IMR-90 (cell line): Measurements from ENCODE around the gene POU3F2. TPM values are rescaled to one million over a fixed set of nuclear protein-coding genes. Genes with fewer than 3 reads are reported as not detected.

Experiments
- ATAC-seq: fragments of 200-7000 bp; cut with Tn5 transposase; 2 replicates; pipeline ENCODE4 v1.9.1; 2020; ENCODE audit warnings: low read depth, mild to moderate bottlenecking, moderate library complexity
- BruUV-seq: library from RNA; stranded (reverse); fragments of 400-500 nt; replicated peaks from 2 replicates; lab custom pipeline; 2021; lab: Mats Ljungman, UMichigan
- CTCF ChIA-PET: fragments of 300-600 bp; formaldehyde crosslinking; extraction: SDS; loops from one replicate; lab custom pipeline; 2021; ENCODE audit warnings: antibody characterized with exemption; lab: Yijun Ruan, JAX
- POLR2A ChIA-PET: fragments of 300-600 bp; sonication (Branson Sonifier 250); formaldehyde crosslinking; loops from one replicate; lab custom pipeline; 2022; ENCODE audit warnings: antibody characterized with exemption; ENCODE audit not compliant: unreplicated experiment; lab: Charles Lee
- DNase-seq: peaks from one replicate; pipeline ENCODE4 v3.0.0; 2013
- H2AFZ ChIP-seq: replicated peaks from 2 replicates; pipeline ENCODE3; 2013; ENCODE audit warnings: low read length, mild to moderate bottlenecking; ENCODE audit not compliant: poor library complexity
- H2AK5ac ChIP-seq: 2 replicates; pipeline ENCODE4 v1.6.1; 2013; ENCODE audit warnings: low read depth, low read length, inconsistent platforms
- H2AK9ac ChIP-seq: replicated peaks from 2 replicates; pipeline ENCODE3; 2013; ENCODE audit warnings: mild to moderate bottlenecking, low read depth, low read length, moderate library complexity; ENCODE audit not compliant: poor library complexity
- H2BK120ac ChIP-seq: 2 replicates; pipeline ENCODE4 v1.6.1; 2013; ENCODE audit warnings: low read depth, low read length, inconsistent platforms
- H2BK15ac ChIP-seq: 3 replicates; pipeline ENCODE4 v1.6.1; 2013; ENCODE audit warnings: low read depth, low read length, inconsistent platforms
- H2BK20ac ChIP-seq: 2 replicates; pipeline ENCODE4 v1.6.1; 2013; ENCODE audit warnings: low read depth, mild to moderate bottlenecking, inconsistent platforms, low read length, moderate library complexity
- H2BK5ac ChIP-seq: 2 replicates; pipeline ENCODE4 v1.6.1; 2013; ENCODE audit warnings: mild to moderate bottlenecking, low read depth, low read length, inconsistent platforms; ENCODE audit not compliant: poor library complexity, severe bottlenecking
- H3K14ac ChIP-seq: replicated peaks from 2 replicates; pipeline ENCODE4 v1.6.1; 2013; ENCODE audit warnings: low read depth, low read length, inconsistent platforms
- H3K18ac ChIP-seq: 2 replicates; pipeline ENCODE4 v1.6.1; 2013; ENCODE audit warnings: low read depth, low read length, control low read depth
- H3K23ac ChIP-seq: 2 replicates; pipeline ENCODE4 v1.6.1; 2013; ENCODE audit warnings: low read depth, low read length, inconsistent platforms
- H3K27ac ChIP-seq: 2 replicates; pipeline ENCODE4 v1.5.1; 2013; ENCODE audit warnings: mild to moderate bottlenecking, control low read depth, low read length; ENCODE audit not compliant: insufficient read depth
- H3K27me3 ChIP-seq: 2 replicates; pipeline ENCODE4 v1.6.1; 2013; ENCODE audit warnings: low read length; ENCODE audit not compliant: control insufficient read depth, insufficient read depth
- H3K36me3 ChIP-seq: 2 replicates; pipeline ENCODE4 v1.6.1; 2013; ENCODE audit warnings: low read length, mixed read lengths; ENCODE audit not compliant: control insufficient read depth, insufficient read depth
- H3K4ac ChIP-seq: 2 replicates; pipeline ENCODE4 v1.6.1; 2013; ENCODE audit warnings: low read depth, low read length, inconsistent platforms
- H3K4me1 ChIP-seq: 2 replicates; pipeline ENCODE4 v1.6.1; 2013; ENCODE audit warnings: low read length, mixed read lengths; ENCODE audit not compliant: control insufficient read depth, insufficient read depth
- H3K4me2 ChIP-seq: 2 replicates; pipeline ENCODE4 v1.6.1; 2013; ENCODE audit warnings: low read depth, mild to moderate bottlenecking, control low read depth, low read length, moderate library complexity
- H3K4me3 ChIP-seq: 2 replicates; pipeline ENCODE4 v1.5.1; 2013; ENCODE audit warnings: low read depth, mild to moderate bottlenecking, control low read depth, low read length, moderate library complexity; ENCODE audit not compliant: insufficient read depth
- H3K56ac ChIP-seq: 2 replicates; pipeline ENCODE4 v1.6.1; 2013; ENCODE audit warnings: low read length, inconsistent platforms; ENCODE audit not compliant: insufficient read depth; ENCODE audit errors: extremely low read depth
- H3K79me1 ChIP-seq, 2 experiments: 2 replicates each; pipeline ENCODE4 v1.6.1; 2013; ENCODE audit warnings: low read length in 2 of 2, inconsistent platforms in 1 of 2, low read depth in 1 of 2
- H3K9ac ChIP-seq: 2 replicates; pipeline ENCODE4 v1.6.1; 2013; ENCODE audit warnings: low read depth, low read length, control low read depth
- H3K9me1 ChIP-seq: 2 replicates; pipeline ENCODE4 v1.6.1; 2013; ENCODE audit warnings: low read length, inconsistent platforms; ENCODE audit not compliant: insufficient read depth
- H3K9me3 ChIP-seq: 2 replicates; pipeline ENCODE4 v1.6.1; 2013; ENCODE audit warnings: low read length; ENCODE audit not compliant: control insufficient read depth, insufficient read depth
- H4K20me1 ChIP-seq: 2 replicates; pipeline ENCODE4 v1.6.1; 2013; ENCODE audit warnings: low read length, inconsistent platforms; ENCODE audit not compliant: insufficient read depth
- H4K5ac ChIP-seq: 2 replicates; pipeline ENCODE4 v1.6.1; 2013; ENCODE audit warnings: mild to moderate bottlenecking, low read depth, low read length, control low read depth
- H4K8ac ChIP-seq, 2 experiments: 2 replicates each; pipeline ENCODE4 v1.6.1; 2013; ENCODE audit warnings: low read depth in 2 of 2, low read length in 2 of 2, control low read depth in 1 of 2, inconsistent platforms in 1 of 2
- H4K91ac ChIP-seq: 2 replicates; pipeline ENCODE4 v1.6.1; 2013; ENCODE audit warnings: low read depth, low read length, inconsistent platforms; ENCODE audit not compliant: insufficient read depth
- BHLHE40 ChIP-seq: fragments of 150-350 bp; IDR thresholded peaks from 2 replicates; pipeline ENCODE4 v1.6.1; 2016; ENCODE audit warnings: mild to moderate bottlenecking, low read depth, low read length
- CEBPB ChIP-seq: IDR thresholded peaks from 2 replicates; pipeline ENCODE4 v1.6.1; 2012; ENCODE audit warnings: low read depth, low read length, improper control_type of control experiment
- CHD1 ChIP-seq: IDR thresholded peaks from 2 replicates; pipeline ENCODE4 v1.6.1; 2012; ENCODE audit warnings: low read depth, low read length, improper control_type of control experiment
- CTCF ChIP-seq: conservative IDR thresholded peaks from 2 replicates; pipeline ENCODE4 v1.5.1; 2012; ENCODE audit warnings: mild to moderate bottlenecking, low read depth, low read length, improper control_type of control experiment
- FOS ChIP-seq: fragments of 150-350 bp; IDR thresholded peaks from 2 replicates; pipeline ENCODE4 v1.6.1; 2016; ENCODE audit warnings: low read depth, low read length
- MAFK ChIP-seq: IDR thresholded peaks from 2 replicates; pipeline ENCODE4 v1.6.1; 2012; ENCODE audit warnings: low read depth, low read length, improper control_type of control experiment
- MAZ ChIP-seq: IDR thresholded peaks from 2 replicates; pipeline ENCODE4 v1.6.1; 2012; ENCODE audit warnings: low read depth, mild to moderate bottlenecking, low read length, improper control_type of control experiment, moderate library complexity, borderline replicate concordance
- MXI1 ChIP-seq: IDR thresholded peaks from 2 replicates; pipeline ENCODE4 v1.6.1; 2012; ENCODE audit warnings: low read depth, mild to moderate bottlenecking, low read length, moderate library complexity, borderline replicate concordance
- NFE2L2 ChIP-seq: fragments of 150-350 bp; IDR thresholded peaks from 2 replicates; pipeline ENCODE4 v1.6.1; 2016; ENCODE audit warnings: low read depth, mild to moderate bottlenecking, low read length
- POLR2A ChIP-seq: IDR thresholded peaks from 2 replicates; pipeline ENCODE4 v1.6.1; 2012; ENCODE audit warnings: mild to moderate bottlenecking, low read depth, low read length
- RAD21 ChIP-seq: IDR thresholded peaks from 2 replicates; pipeline ENCODE4 v1.6.1; 2012; ENCODE audit warnings: low read length, improper control_type of control experiment
- RCOR1 ChIP-seq: IDR thresholded peaks from 2 replicates; pipeline ENCODE4 v1.6.1; 2012; ENCODE audit warnings: mild to moderate bottlenecking, low read length, improper control_type of control experiment; ENCODE audit not compliant: insufficient replicate concordance
- RFX5 ChIP-seq: IDR thresholded peaks from 2 replicates; pipeline ENCODE4 v1.8.0; 2012; ENCODE audit warnings: low read depth, mild to moderate bottlenecking, low read length, moderate library complexity
- SMC3 ChIP-seq: fragments of 150-350 bp; IDR thresholded peaks from 2 replicates; pipeline ENCODE4 v1.6.1; 2016; ENCODE audit warnings: low read depth, mild to moderate bottlenecking, antibody characterized with exemption, low read length, moderate library complexity
- dilution Hi-C: fragments of 300-500 bp; cut with HindIII; formaldehyde crosslinking; loops from one replicate; pipeline ENCODE4 v1.14.3; 2018; ENCODE audit warnings: low sequenced_read_pairs; ENCODE audit not compliant: unreplicated experiment
- in situ Hi-C: fragments of 300-500 bp; cut with MboI; formaldehyde crosslinking; loops from 3 replicates; pipeline ENCODE4 v1.14.3; 2019; ENCODE audit warnings: low sequenced_read_pairs, inconsistent platforms, mixed read lengths
- intact Hi-C: fragments of 100-400 bp; cut with micrococcal nuclease; formaldehyde crosslinking; loops from 2 replicates; pipeline ENCODE4 v1.10.0; 2022
- polyA plus RNA-seq, 3 experiments: library from polyadenylated mRNA; depleted of rRNA; stranded (reverse); fragments of >200 nt; gene quantifications; 2 replicates each; pipeline ENCODE4 v1.2.3, GENCODE V29; 2012; ENCODE audit warnings: low replicate concordance in 1 of 3
- total RNA-seq: library from RNA; depleted of rRNA; stranded (reverse); fragments of >200 nt; gene quantifications from 2 replicates; pipeline ENCODE4 v1.2.3, GENCODE V29; 2012
- TF ChIP-seq, protein P1 (sequence below): fragments of 150-350 bp; IDR thresholded peaks from 2 replicates; pipeline ENCODE4 v1.6.1; 2016; ENCODE audit warnings: low read depth, mild to moderate bottlenecking, low read length, moderate library complexity, borderline replicate concordance
- TF ChIP-seq, protein P2 (sequence below): fragments of 150-350 bp; IDR thresholded peaks from 2 replicates; pipeline ENCODE4 v1.6.1; 2017; ENCODE audit warnings: mild to moderate bottlenecking, antibody characterized with exemption, low read length, low read depth

Gene POU3F2
- total and polyA plus RNA-seq, 2 of the 4 experiments (the other 2 are of a cell fraction) = not detected

DNA sequence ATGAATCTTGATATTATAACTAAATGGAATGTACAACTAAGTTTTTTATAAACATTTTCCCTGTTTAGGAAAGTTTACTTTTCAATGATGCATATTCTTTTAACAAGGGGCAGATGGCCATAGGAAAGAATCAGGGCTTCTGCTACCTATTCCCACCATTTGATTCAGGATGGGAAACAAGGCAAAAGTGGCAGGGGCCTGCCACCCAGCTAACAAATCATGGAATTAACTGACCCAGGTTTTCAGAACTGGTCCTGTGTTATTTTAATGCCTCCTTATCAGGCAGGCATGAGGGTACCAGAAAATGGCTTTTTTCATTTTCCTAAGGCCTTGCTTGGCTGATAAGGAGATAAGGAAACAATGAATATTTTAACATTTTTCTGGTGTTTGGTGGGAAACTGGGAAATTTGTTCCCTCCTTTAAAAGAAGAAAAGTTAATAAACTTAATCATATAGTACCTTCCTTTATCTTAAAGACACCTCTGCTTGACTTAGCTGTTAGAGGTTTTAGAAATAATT lies 6.7 kb downstream of the POU3F2 start:
- H3K4me3 ChIP-seq = no peak overlapping the region
- H3K27ac ChIP-seq = no peak overlapping the region
- no peak overlapping the region for H3K4ac ChIP-seq
- no peak overlapping the region for H3K9ac ChIP-seq
- H2BK120ac ChIP-seq = no peak overlapping the region
- BruUV-seq = no TSS peak
- H3K14ac ChIP-seq = no peak overlapping the region
- intact Hi-C loops (no loop called here), in situ Hi-C loops (loop anchor here (10.0 kb wide), 1 partner anchor 1346 kb away; no protein-coding TSS in a partner anchor), dilution Hi-C loops (no loop called here)
- no peak overlapping the region for H4K5ac ChIP-seq
- H2BK15ac ChIP-seq = no peak overlapping the region
- H3K9me3 ChIP-seq = no peaks in the 10 kb centered on the region
- H3K4me2 ChIP-seq = no peak overlapping the region
- TF ChIP-seq CEBPB = no peak
- TF ChIP-seq POLR2A = no peak
- TF ChIP-seq CTCF = no peak
- no peak for TF ChIP-seq MAZ
- no peak for TF ChIP-seq RCOR1
- TF ChIP-seq CHD1 = no peak
- TF ChIP-seq, protein P1, sequence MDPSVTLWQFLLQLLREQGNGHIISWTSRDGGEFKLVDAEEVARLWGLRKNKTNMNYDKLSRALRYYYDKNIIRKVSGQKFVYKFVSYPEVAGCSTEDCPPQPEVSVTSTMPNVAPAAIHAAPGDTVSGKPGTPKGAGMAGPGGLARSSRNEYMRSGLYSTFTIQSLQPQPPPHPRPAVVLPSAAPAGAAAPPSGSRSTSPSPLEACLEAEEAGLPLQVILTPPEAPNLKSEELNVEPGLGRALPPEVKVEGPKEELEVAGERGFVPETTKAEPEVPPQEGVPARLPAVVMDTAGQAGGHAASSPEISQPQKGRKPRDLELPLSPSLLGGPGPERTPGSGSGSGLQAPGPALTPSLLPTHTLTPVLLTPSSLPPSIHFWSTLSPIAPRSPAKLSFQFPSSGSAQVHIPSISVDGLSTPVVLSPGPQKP = no peak
- TF ChIP-seq MXI1 = no peak
- TF ChIP-seq, protein P2, sequence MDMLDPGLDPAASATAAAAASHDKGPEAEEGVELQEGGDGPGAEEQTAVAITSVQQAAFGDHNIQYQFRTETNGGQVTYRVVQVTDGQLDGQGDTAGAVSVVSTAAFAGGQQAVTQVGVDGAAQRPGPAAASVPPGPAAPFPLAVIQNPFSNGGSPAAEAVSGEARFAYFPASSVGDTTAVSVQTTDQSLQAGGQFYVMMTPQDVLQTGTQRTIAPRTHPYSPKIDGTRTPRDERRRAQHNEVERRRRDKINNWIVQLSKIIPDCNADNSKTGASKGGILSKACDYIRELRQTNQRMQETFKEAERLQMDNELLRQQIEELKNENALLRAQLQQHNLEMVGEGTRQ = no peak
- TF ChIP-seq FOS = no peak
- TF ChIP-seq BHLHE40 = no peak
- no peak for TF ChIP-seq NFE2L2
- TF ChIP-seq RAD21 = no peak
- no peak for TF ChIP-seq RFX5
- TF ChIP-seq SMC3 = no peak
- TF ChIP-seq MAFK = no peak
- ChIA-PET POLR2A (no interaction called here), CTCF (no interaction called here)
- H3K36me3 ChIP-seq = no peaks in the 10 kb centered on the region
- H4K8ac ChIP-seq = no peak overlapping the region
- no peak overlapping the region for H2BK5ac ChIP-seq
- H2AFZ ChIP-seq = no peak overlapping the region
- H3K9me1 ChIP-seq = no peaks in the 10 kb centered on the region
- no peaks in the 10 kb centered on the region for H3K4me1 ChIP-seq
- no peaks in the 10 kb centered on the region for H3K79me1 ChIP-seq
- H3K23ac ChIP-seq = no peak overlapping the region
- no peak overlapping the region for H3K18ac ChIP-seq
- H4K91ac ChIP-seq = no peak overlapping the region
- no peak overlapping the region for H2BK20ac ChIP-seq
- ATAC-seq (no peak), DNase-seq (no peak)
- no peak overlapping the region for H2AK5ac ChIP-seq
- H3K56ac ChIP-seq = no peak overlapping the region
- H3K27me3 ChIP-seq = peaks cover 81% of the 10 kb centered on the region
- H2AK9ac ChIP-seq = no peak overlapping the region
- no peaks in the 10 kb centered on the region; the same call in 1 of the 2 replicates for H4K20me1 ChIP-seq
